CD8-positive, alpha-beta memory T cell (primary cell): Measurements from ENCODE around the gene HIF1A. TPM values are rescaled to one million over a fixed set of nuclear protein-coding genes. Genes with fewer than 3 reads are reported as not detected.
"Not testable (repeated sequence)": the region's sequence is repeated elsewhere in the genome, so short reads cannot be mapped to it uniquely, and the experiment has no call there.

Experiments
- CTCF ChIA-PET: fragments of 350-600 bp; sonication (Branson Sonifier 250); formaldehyde crosslinking; loops from one replicate; lab custom pipeline; 2021; ENCODE audit warnings: antibody characterized with exemption; lab: Charles Lee
- POLR2A ChIA-PET: fragments of 350-600 bp; sonication (Branson Sonifier 250); formaldehyde crosslinking; loops from one replicate; lab custom pipeline; 2021; ENCODE audit warnings: antibody characterized with exemption; lab: Charles Lee
- DNase-seq, 5 donors: peaks; one replicate each; pipeline versions ENCODE4 v3.0.0 to v3.0.0-alpha.2; 2020 to 2022; ENCODE audit warnings: mixed read lengths in 1 of 5
- H3K27ac ChIP-seq: one replicate; pipeline ENCODE4 v1.7.0; 2013; ENCODE audit warnings: low read depth, mild to moderate bottlenecking, low read length, moderate library complexity
- H3K27me3 ChIP-seq: 2 replicates; pipeline ENCODE4 v1.7.0; 2013; ENCODE audit warnings: low read length, mild to moderate bottlenecking; ENCODE audit not compliant: insufficient read depth, poor library complexity, severe bottlenecking
- H3K36me3 ChIP-seq: 2 replicates; pipeline ENCODE4 v1.7.0; 2013; ENCODE audit warnings: mild to moderate bottlenecking, low read length, moderate library complexity; ENCODE audit not compliant: insufficient read depth
- H3K4me1 ChIP-seq: 2 replicates; pipeline ENCODE4 v1.7.0; 2013; ENCODE audit warnings: mild to moderate bottlenecking, low read length, moderate library complexity; ENCODE audit not compliant: insufficient read depth
- H3K4me3 ChIP-seq: 2 replicates; pipeline ENCODE4 v1.7.0; 2013; ENCODE audit warnings: mild to moderate bottlenecking, low read length
- H3K9me3 ChIP-seq: 2 replicates; pipeline ENCODE4 v1.7.0; 2013; ENCODE audit warnings: mild to moderate bottlenecking, low read length
- H3K27ac Mint-ChIP-seq, 8 donors: one replicate each; pipeline ENCODE4 v1.8.0; 2020 to 2021; ENCODE audit warnings: mixed read lengths in 8 of 8, mild to moderate bottlenecking in 6 of 8, inconsistent platforms in 3 of 8, moderate library complexity in 3 of 8
- H3K27me3 Mint-ChIP-seq, 2 donors: one replicate each; pipeline ENCODE4 v1.8.0; 2020 to 2021; ENCODE audit warnings: mixed read lengths in 2 of 2, mild to moderate bottlenecking in 1 of 2, moderate library complexity in 1 of 2
- H3K36me3 Mint-ChIP-seq, 3 donors: one replicate each; pipeline ENCODE4 v1.8.0; 2020 to 2021; ENCODE audit warnings: mixed read lengths in 3 of 3, inconsistent platforms in 1 of 3, mild to moderate bottlenecking in 1 of 3
- H3K4me1 Mint-ChIP-seq, 3 donors: one replicate each; pipeline ENCODE4 v1.8.0; 2020 to 2021; ENCODE audit warnings: mixed read lengths in 3 of 3, inconsistent platforms in 1 of 3, mild to moderate bottlenecking in 1 of 3
- H3K4me3 Mint-ChIP-seq, 7 donors: one replicate each; pipeline ENCODE4 v1.8.0; 2020 to 2021; ENCODE audit warnings: mixed read lengths in 7 of 7, mild to moderate bottlenecking in 6 of 7, moderate library complexity in 4 of 7, inconsistent platforms in 2 of 7
- H3K9me3 Mint-ChIP-seq, 5 donors: one replicate each; pipeline ENCODE4 v1.8.0; 2020 to 2022; ENCODE audit warnings: mixed read lengths in 5 of 5, mild to moderate bottlenecking in 3 of 5, moderate library complexity in 2 of 5, inconsistent platforms in 1 of 5
- polyA plus RNA-seq: library from polyadenylated mRNA; unstranded; fragments of 300-500 nt; fragmentation: Illumina TruSeq; gene quantifications from one replicate; pipeline ENCODE4 v1.2.3, GENCODE V29; 2021
- total RNA-seq, 2 experiments: library from RNA; stranded (reverse); gene quantifications; one replicate each; pipeline ENCODE4 v1.2.3, GENCODE V29; 2021

Gene HIF1A
- total and polyA plus RNA-seq, 3 experiments from 2014 or later: 49.6 to 139 (median 130) TPM

GRCh38 chr14:61737915-61738314, 42.6 kb downstream of the HIF1A start:
- DNase-seq: no peak
- Histone ChIP-seq H3K4me3 (no peak overlapping the region), H3K27ac (no peak overlapping the region), H3K36me3 (peaks cover 45% of the 10 kb centered on the region), H3K4me1 (no peaks in the 10 kb centered on the region), H3K27me3 (no peaks in the 10 kb centered on the region), H3K9me3 (no peaks in the 10 kb centered on the region)
- H3K4me1 Mint-ChIP-seq: no peaks in the 10 kb centered on the region
- ChIA-PET CTCF (interaction anchor here (1.8 to 2.3 kb wide), 2 partner anchors 9 to 100 kb away, joined by 4 to 6 read pairs; no protein-coding TSS in a partner anchor), POLR2A (no interaction called here)
- no peaks in the 10 kb centered on the region for H3K27me3 Mint-ChIP-seq
- no peak overlapping the region for H3K27ac Mint-ChIP-seq
- H3K4me3 Mint-ChIP-seq: no peak overlapping the region
- peaks cover 18 to 83% (median 21%) of the 10 kb centered on the region in 3 donors for H3K36me3 Mint-ChIP-seq
- no peaks in the 10 kb centered on the region for H3K9me3 Mint-ChIP-seq

GRCh38 chr14:61739133-61739532, 43.8 kb downstream of the HIF1A start:
- H3K4me1 Mint-ChIP-seq: no peaks in the 10 kb centered on the region
- Histone ChIP-seq H3K27me3 (no peaks in the 10 kb centered on the region), H3K27ac (no peak overlapping the region), H3K36me3 (peaks cover 41% of the 10 kb centered on the region), H3K9me3 (no peaks in the 10 kb centered on the region), H3K4me3 (no peak overlapping the region), H3K4me1 (no peaks in the 10 kb centered on the region)
- H3K27ac Mint-ChIP-seq: peak overlapping the region in 1 of 8 donors; percentile 77
- POLR2A ChIA-PET: no interaction called here
- H3K27me3 Mint-ChIP-seq: no peaks in the 10 kb centered on the region
- H3K36me3 Mint-ChIP-seq: peaks cover 16 to 83% (median 21%) of the 10 kb centered on the region in 3 donors
- no peaks in the 10 kb centered on the region for H3K9me3 Mint-ChIP-seq
- H3K4me3 Mint-ChIP-seq: no peak overlapping the region
- CTCF ChIA-PET: interaction anchor here (1.8 to 2.3 kb wide), 2 partner anchors 10 to 99 kb away, joined by 4 to 6 read pairs; no protein-coding TSS in a partner anchor
- DNase-seq: no peak

GRCh38 chr14:61742371-61742770, 47.1 kb downstream of the HIF1A start:
- no peaks in the 10 kb centered on the region for H3K4me1 ChIP-seq
- ChIA-PET CTCF (interaction anchor here (0.9 to 1.2 kb wide), 2 partner anchors 96 to 462 kb away, joined by 4 to 5 read pairs; no protein-coding TSS in a partner anchor), POLR2A (no interaction called here)
- no peaks in the 10 kb centered on the region for H3K4me1 Mint-ChIP-seq
- H3K27me3 Mint-ChIP-seq: no peaks in the 10 kb centered on the region
- no peaks in the 10 kb centered on the region for H3K27me3 ChIP-seq
- H3K27ac ChIP-seq: no peak overlapping the region
- peaks cover 7 to 79% (median 22%) of the 10 kb centered on the region in 3 donors for H3K36me3 Mint-ChIP-seq
- H3K9me3 Mint-ChIP-seq: no peaks in the 10 kb centered on the region
- H3K9me3 ChIP-seq: no peaks in the 10 kb centered on the region
- H3K36me3 ChIP-seq: peaks cover 17% of the 10 kb centered on the region
- no peak overlapping the region for H3K4me3 Mint-ChIP-seq
- H3K4me3 ChIP-seq: no peak overlapping the region
- no peak overlapping the region for H3K27ac Mint-ChIP-seq
- DNase-seq: no peak

GRCh38 chr14:61744238-61744637, 48.9 kb downstream of the HIF1A start:
- no peak for DNase-seq
- H3K27ac Mint-ChIP-seq: no peak overlapping the region
- Histone ChIP-seq H3K4me1 (no peaks in the 10 kb centered on the region), H3K27me3 (no peaks in the 10 kb centered on the region), H3K9me3 (no peaks in the 10 kb centered on the region), H3K4me3 (no peak overlapping the region), H3K27ac (no peak overlapping the region), H3K36me3 (peaks cover 21% of the 10 kb centered on the region)
- no peak overlapping the region for H3K4me3 Mint-ChIP-seq
- ChIA-PET POLR2A (interaction anchor here (0.6 kb wide), 1 partner anchor 318 kb away, joined by 4 read pairs; no protein-coding TSS in a partner anchor), CTCF (no interaction called here)
- H3K9me3 Mint-ChIP-seq: no peaks in the 10 kb centered on the region
- H3K36me3 Mint-ChIP-seq: peaks cover 4 to 71% (median 21%) of the 10 kb centered on the region in 3 donors
- no peaks in the 10 kb centered on the region for H3K27me3 Mint-ChIP-seq
- H3K4me1 Mint-ChIP-seq: no peaks in the 10 kb centered on the region

GRCh38 chr14:61746346-61746745, 51.0 kb downstream of the HIF1A start:
- ChIA-PET CTCF (interaction anchor here (0.7 to 1.9 kb wide), 3 partner anchors 16 to 1414 kb away, joined by 3 to 6 read pairs (median 5); partner anchors contain the start of gene SNAPC1), POLR2A (interaction anchor here (0.6 kb wide), 1 partner anchor 69 kb away, joined by 3 read pairs; no protein-coding TSS in a partner anchor)
- not testable (repeated sequence) for H3K4me3 ChIP-seq, H3K27me3 Mint-ChIP-seq, H3K27ac ChIP-seq, DNase-seq, H3K4me1 ChIP-seq, H3K27me3 ChIP-seq, H3K9me3 Mint-ChIP-seq, H3K9me3 ChIP-seq
- peaks cover 0 to 56% (median 18%) of the 10 kb centered on the region in 3 donors for H3K36me3 Mint-ChIP-seq
- peak overlapping the region in 1 of 7 donors; percentile 41 for H3K4me3 Mint-ChIP-seq
- H3K36me3 ChIP-seq: peaks cover 21% of the 10 kb centered on the region
- peak overlapping the region in 4 of 8 donors; percentile 37 to 55 (median 40) for H3K27ac Mint-ChIP-seq
- H3K4me1 Mint-ChIP-seq: peaks cover 4 to 12% (median 9%) of the 10 kb centered on the region in 3 donors

- peaks cover 4 to 12% (median 9%) of the 10 kb centered on the region in 3 donors for H3K4me1 Mint-ChIP-seq
- no peak for DNase-seq
- H3K27ac Mint-ChIP-seq: peak overlapping the region in 3 of 8 donors; percentile 37 to 41 (median 38)
- POLR2A ChIA-PET: interaction anchor here (0.6 kb wide), 1 partner anchor 68 kb away, joined by 3 read pairs; no protein-coding TSS in a partner anchor
- no peak overlapping the region for H3K27ac ChIP-seq
- H3K9me3 ChIP-seq: no peaks in the 10 kb centered on the region
- peaks cover 17% of the 10 kb centered on the region for H3K36me3 ChIP-seq
- H3K27me3 Mint-ChIP-seq: no peaks in the 10 kb centered on the region
- no peak overlapping the region for H3K4me3 ChIP-seq
- no peaks in the 10 kb centered on the region for H3K9me3 Mint-ChIP-seq
- H3K36me3 Mint-ChIP-seq: peaks cover 0 to 53% (median 16%) of the 10 kb centered on the region in 3 donors
- peaks cover 5% of the 10 kb centered on the region for H3K4me1 ChIP-seq
- CTCF ChIA-PET: interaction anchor here (0.7 to 1.9 kb wide), 3 partner anchors 16 to 1415 kb away, joined by 3 to 6 read pairs (median 5); partner anchors contain the start of gene SNAPC1
- H3K27me3 ChIP-seq: no peaks in the 10 kb centered on the region
- H3K4me3 Mint-ChIP-seq: no peak overlapping the region
Measured at GRCh38 chr14:61746881-61747280, 51.6 kb downstream of the HIF1A start.

- H3K9me3 ChIP-seq: no peaks in the 10 kb centered on the region
- H3K27ac ChIP-seq: no peak overlapping the region
- H3K27me3 Mint-ChIP-seq: no peaks in the 10 kb centered on the region
- H3K36me3 ChIP-seq: peaks cover 13% of the 10 kb centered on the region
- DNase-seq: no peak
- H3K4me1 Mint-ChIP-seq: peaks cover 4 to 12% (median 9%) of the 10 kb centered on the region in 3 donors
- POLR2A ChIA-PET: no interaction called here
- no peak overlapping the region for H3K4me3 ChIP-seq
- H3K27ac Mint-ChIP-seq: no peak overlapping the region
- peaks cover 5% of the 10 kb centered on the region for H3K4me1 ChIP-seq
- peaks cover 0 to 48% (median 15%) of the 10 kb centered on the region in 3 donors for H3K36me3 Mint-ChIP-seq
- H3K4me3 Mint-ChIP-seq: no peak overlapping the region
- no peaks in the 10 kb centered on the region for H3K9me3 Mint-ChIP-seq
- H3K27me3 ChIP-seq: no peaks in the 10 kb centered on the region
- CTCF ChIA-PET: interaction anchor here (1.6 kb wide), 1 partner anchor 15 kb away, joined by 6 read pairs; the partner anchor contains the start of gene SNAPC1
Measured at GRCh38 chr14:61747342-61747741, 52.0 kb downstream of the HIF1A start.

GRCh38 chr14:61749264-61749663, 54.0 kb downstream of the HIF1A start:
- Mint-ChIP-seq H3K4me3 (no peak overlapping the region), H3K36me3 (peaks cover 0 to 34% (median 14%) of the 10 kb centered on the region in 3 donors), H3K4me1 (peaks cover 4 to 12% (median 9%) of the 10 kb centered on the region in 3 donors), H3K27me3 (no peaks in the 10 kb centered on the region), H3K27ac (peak overlapping the region in 1 of 8 donors; percentile 13), H3K9me3 (no peaks in the 10 kb centered on the region)
- no peaks in the 10 kb centered on the region for H3K9me3 ChIP-seq
- CTCF ChIA-PET: interaction anchor here (0.9 to 2.1 kb wide), 6 partner anchors 12 to 469 kb away, joined by 3 to 5 read pairs (median 4); no protein-coding TSS in a partner anchor
- peaks cover 5% of the 10 kb centered on the region for H3K4me1 ChIP-seq
- H3K36me3 ChIP-seq: peaks cover 8% of the 10 kb centered on the region
- H3K4me3 ChIP-seq: no peak overlapping the region
- H3K27ac ChIP-seq: peak overlapping the region; percentile 44
- POLR2A ChIA-PET: interaction anchor here (0.5 to 0.7 kb wide), 3 partner anchors 10 to 13 kb away, joined by 3 read pairs; partner anchors contain the start of gene SNAPC1
- H3K27me3 ChIP-seq: no peaks in the 10 kb centered on the region
- no peak for DNase-seq
